Thyroid gland (tissue), 4 donors: ENCODE data around the gene CELF4.

Experiments
- POLR2A ChIP-seq, 2 donors: fragments of 450-650 bp; IDR thresholded peaks; one replicate each; pipeline ENCODE4 v1.6.1; 2017; ENCODE audit warnings: antibody characterized with exemption in 2 of 2, mild to moderate bottlenecking in 2 of 2, moderate library complexity in 1 of 2
- TF ChIP-seq, protein P1 (sequence below), 6 experiments: fragments of 200-600 bp in 3 of 6; fragments of 450-650 bp in 3 of 6; sonication (generic) in 3 of 6; IDR thresholded peaks; one replicate each; pipeline ENCODE4 v1.5.1; 2016 to 2019; ENCODE audit warnings: antibody characterized with exemption in 6 of 6, mild to moderate bottlenecking in 2 of 6, inconsistent platforms in 1 of 6, moderate library complexity in 1 of 6

DNA sequence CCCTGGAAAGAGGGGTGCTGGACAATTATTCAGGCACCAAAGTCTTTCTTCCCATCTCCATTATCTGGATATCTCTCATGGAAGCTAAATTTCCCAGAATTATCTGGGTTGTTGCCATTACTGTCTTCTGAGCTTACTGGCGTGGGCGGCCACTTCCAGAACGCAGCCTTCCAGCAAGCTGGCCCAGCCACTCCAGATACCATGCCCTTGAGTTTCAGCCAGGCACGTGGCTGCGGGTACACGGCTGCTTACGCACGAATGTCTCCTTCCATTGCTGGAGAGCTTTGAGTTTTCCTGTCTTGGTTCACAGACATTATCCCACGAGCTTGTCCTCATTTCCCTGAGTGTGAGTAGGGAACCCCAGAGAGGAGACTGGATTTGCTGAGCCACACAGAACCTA lies 32.7 kb downstream of the CELF4 start:
- TF ChIP-seq, protein P1, sequence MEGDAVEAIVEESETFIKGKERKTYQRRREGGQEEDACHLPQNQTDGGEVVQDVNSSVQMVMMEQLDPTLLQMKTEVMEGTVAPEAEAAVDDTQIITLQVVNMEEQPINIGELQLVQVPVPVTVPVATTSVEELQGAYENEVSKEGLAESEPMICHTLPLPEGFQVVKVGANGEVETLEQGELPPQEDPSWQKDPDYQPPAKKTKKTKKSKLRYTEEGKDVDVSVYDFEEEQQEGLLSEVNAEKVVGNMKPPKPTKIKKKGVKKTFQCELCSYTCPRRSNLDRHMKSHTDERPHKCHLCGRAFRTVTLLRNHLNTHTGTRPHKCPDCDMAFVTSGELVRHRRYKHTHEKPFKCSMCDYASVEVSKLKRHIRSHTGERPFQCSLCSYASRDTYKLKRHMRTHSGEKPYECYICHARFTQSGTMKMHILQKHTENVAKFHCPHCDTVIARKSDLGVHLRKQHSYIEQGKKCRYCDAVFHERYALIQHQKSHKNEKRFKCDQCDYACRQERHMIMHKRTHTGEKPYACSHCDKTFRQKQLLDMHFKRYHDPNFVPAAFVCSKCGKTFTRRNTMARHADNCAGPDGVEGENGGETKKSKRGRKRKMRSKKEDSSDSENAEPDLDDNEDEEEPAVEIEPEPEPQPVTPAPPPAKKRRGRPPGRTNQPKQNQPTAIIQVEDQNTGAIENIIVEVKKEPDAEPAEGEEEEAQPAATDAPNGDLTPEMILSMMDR (IDR thresholded peaks at IDR 0.05), result no peak
- no peak for TF ChIP-seq POLR2A (IDR thresholded peaks at IDR 0.05)
